ENCODE results near the gene GFRA1. TPM values are rescaled to one million over a fixed set of nuclear protein-coding genes. Genes with fewer than 3 reads are reported as not detected.

Gene GFRA1
- polyA plus RNA-seq, 1 donor (not counting 4 experiments of a cell fraction or from before 2014, with no cell fraction given): not detected

DNA sequence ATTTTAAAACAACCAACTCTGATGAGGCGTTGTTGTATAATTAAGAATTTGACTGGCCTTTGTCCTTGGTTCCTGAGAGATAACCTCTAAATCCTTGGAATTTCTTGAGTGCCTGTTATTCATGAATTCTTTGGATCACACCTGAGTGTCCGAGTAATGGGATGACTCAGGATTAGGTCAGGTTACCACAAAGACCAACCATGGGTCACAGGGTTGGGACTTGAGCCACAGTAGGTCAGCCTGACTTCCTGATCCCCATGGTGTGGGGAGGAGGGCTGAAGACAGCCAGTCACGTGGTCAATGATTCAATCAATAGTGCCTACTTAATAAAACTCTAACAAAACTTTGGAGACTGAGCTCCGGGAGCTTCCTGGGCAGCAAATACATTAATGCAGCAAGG, 192.5 kb downstream of the GFRA1 start:
- no peak for FAIRE-seq

DNA sequence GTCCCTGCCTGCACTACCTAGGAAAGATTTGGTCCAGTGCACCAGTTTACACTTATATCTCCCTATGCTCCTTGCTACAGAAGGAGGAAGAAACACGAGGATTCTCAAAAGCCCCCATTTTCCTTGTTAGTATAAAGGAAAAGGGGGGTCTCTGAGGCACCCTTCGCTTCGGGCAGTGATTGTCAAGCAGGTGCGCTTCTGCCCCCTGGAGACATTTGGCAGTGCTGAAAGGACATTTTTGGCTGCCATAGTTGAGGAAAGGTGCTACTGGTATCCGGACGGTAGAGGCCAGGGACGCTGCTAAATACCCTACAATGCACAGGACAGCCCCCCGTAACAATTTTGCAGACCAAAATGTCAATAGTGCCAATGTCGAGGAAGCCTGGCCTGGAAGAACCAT, 193.7 kb downstream of the GFRA1 start:
- no peak for TF ChIP-seq EZH2 (IDR thresholded peaks at IDR 0.05; ENCODE audit: low read length)
- Histone ChIP-seq H3K4me2 (ENCODE audit: control insufficient read depth, extremely low read depth, insufficient read depth, low read depth, low read length) (no peak overlapping the region), H3K79me2 (ENCODE audit: control insufficient read depth, insufficient read depth, low read length) (no peaks in the 10 kb centered on the region), H3K9me1 (ENCODE audit: control insufficient read depth, extremely low read depth, insufficient read depth, low read length) (no peaks in the 10 kb centered on the region), H2AFZ (ENCODE audit: control insufficient read depth, low read length) (no peak overlapping the region), H3K4me3 (ENCODE audit: control insufficient read depth in 2 of 3, extremely low read depth in 1 of 3, insufficient read depth in 2 of 3, low read depth in 1 of 3, low read length in 3 of 3) (no peak overlapping the region), H3K9me3 (ENCODE audit: control insufficient read depth, low read depth, low read length) (no peaks in the 10 kb centered on the region), H4K20me1 (ENCODE audit: control insufficient read depth, extremely low read depth, insufficient read depth, low read length) (no peaks in the 10 kb centered on the region), H3K27me3 (ENCODE audit: control insufficient read depth, extremely low read depth, insufficient read depth, low read length) (no peaks in the 10 kb centered on the region), H3K4me1 (ENCODE audit: control insufficient read depth, extremely low read depth, insufficient read depth, low read length) (no peaks in the 10 kb centered on the region), H3K9ac (ENCODE audit: control insufficient read depth, extremely low read depth, insufficient read depth, low read length) (no peak overlapping the region), H3K36me3 (ENCODE audit: control insufficient read depth in 2 of 2, extremely low read depth in 1 of 2, insufficient read depth in 2 of 2, low read length in 2 of 2) (no peaks in the 10 kb centered on the region), H3K27ac (ENCODE audit: control insufficient read depth, insufficient read depth, low read length) (no peak overlapping the region)
- FAIRE-seq: no peak
- no peak for DNase-seq (ENCODE audit: low read depth, low spot score)
- dilution Hi-C loops (cut with MboI; ENCODE audit: extremely low pct_ligation_motif_present, low sequenced_read_pairs): no loop called here

More for the DNA sequence above, 192.5 kb downstream of the GFRA1 start:
- no peak overlapping the region for H3K4me3 ChIP-seq (ENCODE audit: control insufficient read depth in 2 of 3, extremely low read depth in 1 of 3, insufficient read depth in 2 of 3, low read depth in 1 of 3, low read length in 3 of 3)
- no peak overlapping the region for H3K4me2 ChIP-seq (ENCODE audit: control insufficient read depth, extremely low read depth, insufficient read depth, low read depth, low read length)
- dilution Hi-C loops (cut with MboI; ENCODE audit: extremely low pct_ligation_motif_present, low sequenced_read_pairs): no loop called here
- no peaks in the 10 kb centered on the region for H3K9me1 ChIP-seq (ENCODE audit: control insufficient read depth, extremely low read depth, insufficient read depth, low read length)
- H3K27me3 ChIP-seq (ENCODE audit: control insufficient read depth, extremely low read depth, insufficient read depth, low read length): no peaks in the 10 kb centered on the region
- no peak overlapping the region for H3K9ac ChIP-seq (ENCODE audit: control insufficient read depth, extremely low read depth, insufficient read depth, low read length)
- no peaks in the 10 kb centered on the region for H3K9me3 ChIP-seq (ENCODE audit: control insufficient read depth, low read depth, low read length)
- H3K27ac ChIP-seq (ENCODE audit: control insufficient read depth, insufficient read depth, low read length): no peak overlapping the region
- no peak for DNase-seq (ENCODE audit: low read depth, low spot score)
- no peaks in the 10 kb centered on the region for H4K20me1 ChIP-seq (ENCODE audit: control insufficient read depth, extremely low read depth, insufficient read depth, low read length)
- TF ChIP-seq EZH2 (IDR thresholded peaks at IDR 0.05; ENCODE audit: low read length): no peak
- TF ChIP-seq, protein P1, sequence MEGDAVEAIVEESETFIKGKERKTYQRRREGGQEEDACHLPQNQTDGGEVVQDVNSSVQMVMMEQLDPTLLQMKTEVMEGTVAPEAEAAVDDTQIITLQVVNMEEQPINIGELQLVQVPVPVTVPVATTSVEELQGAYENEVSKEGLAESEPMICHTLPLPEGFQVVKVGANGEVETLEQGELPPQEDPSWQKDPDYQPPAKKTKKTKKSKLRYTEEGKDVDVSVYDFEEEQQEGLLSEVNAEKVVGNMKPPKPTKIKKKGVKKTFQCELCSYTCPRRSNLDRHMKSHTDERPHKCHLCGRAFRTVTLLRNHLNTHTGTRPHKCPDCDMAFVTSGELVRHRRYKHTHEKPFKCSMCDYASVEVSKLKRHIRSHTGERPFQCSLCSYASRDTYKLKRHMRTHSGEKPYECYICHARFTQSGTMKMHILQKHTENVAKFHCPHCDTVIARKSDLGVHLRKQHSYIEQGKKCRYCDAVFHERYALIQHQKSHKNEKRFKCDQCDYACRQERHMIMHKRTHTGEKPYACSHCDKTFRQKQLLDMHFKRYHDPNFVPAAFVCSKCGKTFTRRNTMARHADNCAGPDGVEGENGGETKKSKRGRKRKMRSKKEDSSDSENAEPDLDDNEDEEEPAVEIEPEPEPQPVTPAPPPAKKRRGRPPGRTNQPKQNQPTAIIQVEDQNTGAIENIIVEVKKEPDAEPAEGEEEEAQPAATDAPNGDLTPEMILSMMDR (optimal IDR thresholded peaks at IDR 0.05 in 1 of 3, IDR thresholded peaks at IDR 0.05 in 1 of 3, conservative IDR thresholded peaks at IDR 0.05 in 1 of 3; ENCODE audit: extremely low read depth in 1 of 3, insufficient read depth in 2 of 3, low read length in 3 of 3): no peak
- H2AFZ ChIP-seq (ENCODE audit: control insufficient read depth, low read length): no peak overlapping the region
- H3K36me3 ChIP-seq (ENCODE audit: control insufficient read depth in 2 of 2, extremely low read depth in 1 of 2, insufficient read depth in 2 of 2, low read length in 2 of 2): no peaks in the 10 kb centered on the region
- no peaks in the 10 kb centered on the region for H3K79me2 ChIP-seq (ENCODE audit: control insufficient read depth, insufficient read depth, low read length)
- H3K4me1 ChIP-seq (ENCODE audit: control insufficient read depth, extremely low read depth, insufficient read depth, low read length): no peaks in the 10 kb centered on the region

DNA sequence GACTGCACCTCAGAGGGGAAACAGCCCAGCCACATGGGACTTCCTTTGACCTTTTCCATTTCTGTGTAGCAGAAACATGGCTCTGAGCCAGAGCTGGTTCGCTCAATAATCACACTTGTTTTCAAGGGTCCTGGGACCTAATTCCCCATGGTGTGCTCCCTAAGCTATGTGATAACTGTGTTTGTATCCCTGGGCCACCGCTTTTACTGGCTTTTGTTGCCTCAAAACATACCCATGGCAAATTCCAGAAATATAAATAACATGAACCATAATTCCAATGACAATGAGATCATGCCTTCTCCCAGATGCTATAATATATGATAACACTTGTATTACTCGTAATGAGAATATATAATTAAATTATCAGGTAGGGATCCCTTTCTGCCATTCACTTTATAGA, 196.4 kb downstream of the GFRA1 start:
- no peaks in the 10 kb centered on the region for H4K20me1 ChIP-seq (ENCODE audit: control insufficient read depth, extremely low read depth, insufficient read depth, low read length)
- H3K9me3 ChIP-seq (ENCODE audit: control insufficient read depth, low read depth, low read length): no peaks in the 10 kb centered on the region
- H2AFZ ChIP-seq (ENCODE audit: control insufficient read depth, low read length): no peak overlapping the region
- DNase-seq (ENCODE audit: low read depth, low spot score) (no peak), FAIRE-seq (no peak)
- no peaks in the 10 kb centered on the region for H3K79me2 ChIP-seq (ENCODE audit: control insufficient read depth, insufficient read depth, low read length)
- no peak for TF ChIP-seq EZH2 (IDR thresholded peaks at IDR 0.05; ENCODE audit: low read length)
- TF ChIP-seq, protein P1 (optimal IDR thresholded peaks at IDR 0.05 in 1 of 3, IDR thresholded peaks at IDR 0.05 in 1 of 3, conservative IDR thresholded peaks at IDR 0.05 in 1 of 3; ENCODE audit: extremely low read depth in 1 of 3, insufficient read depth in 2 of 3, low read length in 3 of 3): no peak
- H3K27me3 ChIP-seq (ENCODE audit: control insufficient read depth, extremely low read depth, insufficient read depth, low read length): no peaks in the 10 kb centered on the region
- H3K4me1 ChIP-seq (ENCODE audit: control insufficient read depth, extremely low read depth, insufficient read depth, low read length): no peaks in the 10 kb centered on the region
- dilution Hi-C loops (cut with MboI; ENCODE audit: extremely low pct_ligation_motif_present, low sequenced_read_pairs): no loop called here
- no peak overlapping the region for H3K4me3 ChIP-seq (ENCODE audit: control insufficient read depth in 2 of 3, extremely low read depth in 1 of 3, insufficient read depth in 2 of 3, low read depth in 1 of 3, low read length in 3 of 3)
- no peak overlapping the region for H3K27ac ChIP-seq (ENCODE audit: control insufficient read depth, insufficient read depth, low read length)
- no peaks in the 10 kb centered on the region for H3K36me3 ChIP-seq (ENCODE audit: control insufficient read depth in 2 of 2, extremely low read depth in 1 of 2, insufficient read depth in 2 of 2, low read length in 2 of 2)
- H3K4me2 ChIP-seq (ENCODE audit: control insufficient read depth, extremely low read depth, insufficient read depth, low read depth, low read length): no peak overlapping the region
- H3K9me1 ChIP-seq (ENCODE audit: control insufficient read depth, extremely low read depth, insufficient read depth, low read length): no peaks in the 10 kb centered on the region
- no peak overlapping the region for H3K9ac ChIP-seq (ENCODE audit: control insufficient read depth, extremely low read depth, insufficient read depth, low read length)
